ENCODE results near the gene RTEL1. TPM values are rescaled to one million over a fixed set of nuclear protein-coding genes. Genes with fewer than 3 reads are reported as not detected.

Gene RTEL1
- polyA plus RNA-seq, 1 donor from 2014 or later = 29.2 TPM

- Histone ChIP-seq H3K4me2 (ENCODE audit: low read length) (no peak overlapping the region), H3K9me2 (ENCODE audit: insufficient read depth, low read length) (no peaks in the 10 kb centered on the region), H3K4me3 (ENCODE audit: low read length) (no peak overlapping the region), H3K79me2 (replicated peaks; ENCODE audit: insufficient read depth, low read length) (no peaks in the 10 kb centered on the region), H2AFZ (ENCODE audit: low read depth, low read length) (no peak overlapping the region), H3F3A (ENCODE audit: insufficient read depth, low read length, poor library complexity, severe bottlenecking) (no peaks in the 10 kb centered on the region), H4K20me1 (ENCODE audit: insufficient read depth) (no peaks in the 10 kb centered on the region), H3K36me3 (ENCODE audit: insufficient read depth, low read length) (no peaks in the 10 kb centered on the region), H3K27ac (ENCODE audit: low read length) (no peak overlapping the region), H3K9me3 (ENCODE audit: low read length) (no peaks in the 10 kb centered on the region), H3K27me3 (ENCODE audit: insufficient read depth, low read depth, low read length) (no peaks in the 10 kb centered on the region), H3K9ac (ENCODE audit: low read length) (no peak overlapping the region)
- TF ChIP-seq POLR2AphosphoS5 (IDR thresholded peaks at IDR 0.05) (no peak), CTCF (IDR thresholded peaks at IDR 0.05; ENCODE audit: poor library complexity, severe bottlenecking) (no peak), RAD21 (conservative IDR thresholded peaks at IDR 0.05) (no peak), SMC3 (conservative IDR thresholded peaks at IDR 0.05; ENCODE audit: poor library complexity) (no peak), REST (IDR thresholded peaks at IDR 0.05; ENCODE audit: borderline replicate concordance) (no peak), EP300 (conservative IDR thresholded peaks at IDR 0.05; ENCODE audit: poor library complexity, severe bottlenecking) (no peak), EZH2 (IDR thresholded peaks at IDR 0.05; ENCODE audit: borderline replicate concordance, insufficient read depth, low read length, poor library complexity, severe bottlenecking) (no peak), TAF1 (IDR thresholded peaks at IDR 0.05; ENCODE audit: low read depth) (no peak), MXI1 (conservative IDR thresholded peaks at IDR 0.05; ENCODE audit: poor library complexity, severe bottlenecking) (no peak)
Measured at GRCh38 chr20:63675681-63676368, 17.7 kb downstream of the RTEL1 start.

- Histone ChIP-seq H3K27me3 (ENCODE audit: insufficient read depth, low read depth, low read length) (no peaks in the 10 kb centered on the region), H3K79me2 (replicated peaks; ENCODE audit: insufficient read depth, low read length) (no peaks in the 10 kb centered on the region), H3F3A (ENCODE audit: insufficient read depth, low read length, poor library complexity, severe bottlenecking) (no peaks in the 10 kb centered on the region), H3K36me3 (ENCODE audit: insufficient read depth, low read length) (no peaks in the 10 kb centered on the region), H2AFZ (ENCODE audit: low read depth, low read length) (no peak overlapping the region), H3K4me3 (ENCODE audit: low read length) (no peak overlapping the region), H3K9ac (ENCODE audit: low read length) (no peak overlapping the region), H3K9me2 (ENCODE audit: insufficient read depth, low read length) (no peaks in the 10 kb centered on the region), H4K20me1 (ENCODE audit: insufficient read depth) (no peaks in the 10 kb centered on the region), H3K27ac (ENCODE audit: low read length) (no peak overlapping the region), H3K4me2 (ENCODE audit: low read length) (no peak overlapping the region), H3K9me3 (ENCODE audit: low read length) (no peaks in the 10 kb centered on the region)
- TF ChIP-seq EP300 (conservative IDR thresholded peaks at IDR 0.05; ENCODE audit: poor library complexity, severe bottlenecking) = no peak
Measured at GRCh38 chr20:63678071-63678470, 20.0 kb downstream of the RTEL1 start.
